Measurements from ENCODE around the gene UBE2E2.
A peak's percentile ranks its signal among the peaks of the same experiment; 100 is the strongest.

UBE2E2 gene

DNA sequence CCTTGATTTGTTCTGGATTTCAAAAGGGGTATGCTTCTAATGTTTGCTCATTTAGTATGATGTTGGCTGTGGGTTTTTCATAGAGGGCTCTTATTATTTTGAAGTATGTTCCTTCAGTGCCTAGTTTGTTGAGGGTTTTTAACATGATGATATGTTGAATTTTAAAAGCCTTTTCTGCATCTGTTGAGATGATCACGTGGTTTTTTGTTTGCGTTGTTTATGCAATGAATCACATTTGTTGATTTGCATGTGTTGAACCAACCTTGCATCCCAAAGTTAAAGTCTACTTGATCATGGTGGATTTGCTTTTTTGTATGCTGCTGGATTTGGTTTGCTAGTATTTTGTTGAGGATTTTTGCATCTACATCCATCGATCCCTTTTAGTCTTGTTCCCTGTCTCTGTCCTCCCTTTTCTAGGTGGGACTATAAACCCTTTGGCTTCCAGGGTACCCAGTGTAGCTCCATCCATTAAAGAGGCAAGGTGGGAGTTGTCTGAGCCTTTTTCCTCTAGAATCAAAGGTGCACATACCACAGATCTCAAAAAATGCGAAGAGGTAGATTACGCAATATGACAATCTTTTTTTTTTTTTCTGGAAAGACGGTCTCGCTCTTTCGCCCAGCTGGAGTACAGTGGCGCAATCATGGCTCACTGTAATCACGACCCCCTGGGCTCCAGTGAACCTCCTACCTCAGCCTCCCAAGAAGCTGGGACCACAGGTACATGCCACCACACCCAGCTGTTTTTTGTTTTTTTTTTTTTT, 381.0 kb downstream of the UBE2E2 start:
- H3K4me3 ChIP-seq (ENCODE audit: low read length), result no peak overlapping the region
- no peak for DNase-seq (ENCODE audit: low read depth)
- TF ChIP-seq, protein P1, sequence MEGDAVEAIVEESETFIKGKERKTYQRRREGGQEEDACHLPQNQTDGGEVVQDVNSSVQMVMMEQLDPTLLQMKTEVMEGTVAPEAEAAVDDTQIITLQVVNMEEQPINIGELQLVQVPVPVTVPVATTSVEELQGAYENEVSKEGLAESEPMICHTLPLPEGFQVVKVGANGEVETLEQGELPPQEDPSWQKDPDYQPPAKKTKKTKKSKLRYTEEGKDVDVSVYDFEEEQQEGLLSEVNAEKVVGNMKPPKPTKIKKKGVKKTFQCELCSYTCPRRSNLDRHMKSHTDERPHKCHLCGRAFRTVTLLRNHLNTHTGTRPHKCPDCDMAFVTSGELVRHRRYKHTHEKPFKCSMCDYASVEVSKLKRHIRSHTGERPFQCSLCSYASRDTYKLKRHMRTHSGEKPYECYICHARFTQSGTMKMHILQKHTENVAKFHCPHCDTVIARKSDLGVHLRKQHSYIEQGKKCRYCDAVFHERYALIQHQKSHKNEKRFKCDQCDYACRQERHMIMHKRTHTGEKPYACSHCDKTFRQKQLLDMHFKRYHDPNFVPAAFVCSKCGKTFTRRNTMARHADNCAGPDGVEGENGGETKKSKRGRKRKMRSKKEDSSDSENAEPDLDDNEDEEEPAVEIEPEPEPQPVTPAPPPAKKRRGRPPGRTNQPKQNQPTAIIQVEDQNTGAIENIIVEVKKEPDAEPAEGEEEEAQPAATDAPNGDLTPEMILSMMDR (IDR thresholded peaks at IDR 0.05; ENCODE audit: insufficient read depth, low read depth, low read length, missing control alignments), result no peak

DNA sequence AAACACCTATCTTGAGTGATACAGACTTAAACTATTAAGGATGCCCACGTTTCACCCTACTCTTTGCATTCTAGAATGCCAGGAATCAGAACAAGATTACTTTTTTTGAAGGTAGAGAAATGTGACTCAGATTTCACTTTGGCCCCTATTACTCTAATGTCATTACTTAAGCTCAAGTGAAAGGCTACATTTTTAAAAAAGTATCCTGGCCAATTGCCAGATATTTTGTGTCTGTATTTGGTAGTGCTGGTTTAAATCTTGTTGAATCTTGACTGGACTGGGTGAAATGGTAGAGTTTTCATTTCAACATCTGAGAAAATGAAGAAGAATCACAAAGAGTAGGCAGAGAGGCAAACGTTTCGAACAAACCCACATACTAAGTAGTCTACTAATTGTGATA, 384.4 kb downstream of the UBE2E2 start:
- TF ChIP-seq, protein P1 (IDR thresholded peaks at IDR 0.05; ENCODE audit: insufficient read depth, low read depth, low read length, missing control alignments), result no peak
- no peak overlapping the region for H3K4me3 ChIP-seq (ENCODE audit: low read length)
- DNase-seq (ENCODE audit: low read depth), result no peak

DNA sequence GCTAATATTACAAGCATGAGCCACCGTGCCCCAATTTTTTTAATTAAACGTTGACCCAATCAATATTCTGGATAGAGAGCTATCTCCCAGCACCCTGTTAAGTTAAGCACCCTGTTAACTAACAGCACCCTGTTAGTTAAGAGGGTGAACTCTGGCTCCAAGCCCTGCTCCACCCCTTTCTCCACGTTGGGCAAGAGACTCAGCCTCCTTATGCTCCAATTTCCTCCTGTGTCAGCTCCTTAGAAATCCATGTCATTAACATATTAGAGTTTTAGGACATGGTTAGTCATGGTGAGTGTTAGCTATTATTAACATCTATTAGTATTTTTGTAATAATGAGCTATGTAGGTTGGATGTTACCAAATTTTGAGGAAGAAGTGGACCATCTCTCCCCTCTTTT, 385.4 kb downstream of the UBE2E2 start:
- no peak overlapping the region for H3K4me3 ChIP-seq (ENCODE audit: low read length)
- DNase-seq (ENCODE audit: low read depth), result peak; percentile 38
- TF ChIP-seq, protein P1 (IDR thresholded peaks at IDR 0.05; ENCODE audit: insufficient read depth, low read depth, low read length, missing control alignments), result no peak

DNA sequence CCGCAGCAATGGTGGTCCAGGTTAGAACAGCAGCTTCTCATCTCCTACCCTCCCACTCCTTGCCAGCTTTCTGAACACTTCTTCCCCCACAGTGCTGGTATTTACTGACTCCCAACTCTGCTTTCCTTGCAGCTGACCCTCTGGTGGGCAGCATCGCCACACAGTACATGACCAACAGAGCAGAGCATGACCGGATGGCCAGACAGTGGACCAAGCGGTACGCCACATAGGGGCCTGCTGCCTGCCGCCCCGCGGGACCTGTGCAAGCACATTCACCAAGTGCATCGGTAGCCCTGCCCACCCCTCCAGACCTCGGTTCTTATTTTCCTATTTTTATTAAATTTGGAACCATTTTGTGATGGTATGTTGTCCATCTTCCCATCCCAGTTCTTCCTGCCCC, 386.5 kb downstream of the UBE2E2 start:
- TF ChIP-seq, protein P1 (IDR thresholded peaks at IDR 0.05; ENCODE audit: insufficient read depth, low read depth, low read length, missing control alignments), result no peak
- no peak overlapping the region for H3K4me3 ChIP-seq (ENCODE audit: low read length)

DNA sequence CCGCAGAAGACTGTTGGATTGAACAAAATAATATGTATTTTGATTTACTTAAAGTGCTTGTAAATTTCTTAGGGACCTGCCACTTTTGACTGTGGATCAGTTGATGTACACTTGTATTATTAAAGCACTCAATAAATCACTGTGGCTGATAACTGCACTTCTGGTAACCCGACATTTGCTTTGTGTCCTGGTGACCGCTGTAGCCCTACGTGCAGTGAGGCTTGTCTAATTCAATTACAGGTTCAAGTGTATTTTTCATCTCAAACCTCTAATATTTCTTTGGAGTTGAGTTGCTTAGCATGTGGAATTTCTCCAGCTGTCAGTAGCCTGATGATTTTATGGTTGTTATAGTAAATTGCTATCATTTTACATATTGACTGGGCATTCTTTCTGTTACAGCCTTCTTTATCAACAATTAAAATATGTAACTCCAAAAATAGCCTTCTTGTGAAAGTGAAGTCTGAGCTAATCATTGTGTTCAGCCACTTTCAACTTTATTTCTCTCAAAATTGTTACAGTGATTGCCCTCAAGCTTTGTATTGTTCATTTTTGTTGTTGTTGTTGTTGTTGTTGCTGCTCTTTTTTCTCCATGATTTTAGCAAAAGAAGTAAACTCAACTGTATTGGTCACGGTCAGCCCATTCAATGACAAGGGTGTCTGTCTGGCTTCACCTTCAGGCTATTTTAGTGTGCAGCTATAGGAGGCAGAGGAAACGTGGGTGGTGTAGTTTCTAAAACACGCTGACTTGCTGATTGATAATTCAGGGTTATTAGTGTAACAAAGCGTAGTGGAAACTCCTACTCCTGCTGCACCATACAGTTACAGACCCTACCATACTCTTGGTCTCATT, 387.5 kb downstream of the UBE2E2 start:
- TF ChIP-seq, protein P1 (IDR thresholded peaks at IDR 0.05; ENCODE audit: insufficient read depth, low read depth, low read length, missing control alignments), result no peak
- no peak for DNase-seq (ENCODE audit: low read depth)

More for the DNA sequence above, 386.5 kb downstream of the UBE2E2 start:
- DNase-seq (ENCODE audit: low read depth), result no peak

DNA sequence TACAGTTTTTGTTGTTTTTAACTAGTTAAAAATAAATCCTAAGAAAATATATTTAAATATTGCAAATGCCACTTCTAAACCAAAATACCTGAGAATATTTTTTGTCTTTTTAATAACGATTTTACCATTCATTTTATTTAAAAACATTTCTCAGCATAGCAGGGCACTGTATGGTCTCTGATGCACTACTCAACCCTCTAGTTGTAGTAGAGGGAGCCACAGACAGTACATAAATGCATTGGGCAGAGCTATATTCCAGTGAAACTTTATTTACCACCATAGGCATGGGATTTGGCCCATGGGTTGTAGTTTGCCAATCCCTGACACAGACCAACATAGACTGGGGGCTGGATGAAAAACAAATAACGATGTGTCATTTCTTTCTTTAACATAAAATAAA, 388.2 kb downstream of the UBE2E2 start:
- no peak for DNase-seq (ENCODE audit: low read depth)
- TF ChIP-seq, protein P1 (IDR thresholded peaks at IDR 0.05; ENCODE audit: insufficient read depth, low read depth, low read length, missing control alignments), result no peak

More for the DNA sequence above, 387.5 kb downstream of the UBE2E2 start:
- H3K4me3 ChIP-seq (ENCODE audit: low read length), result no peak overlapping the region

More for the DNA sequence above, 388.2 kb downstream of the UBE2E2 start:
- no peak overlapping the region for H3K4me3 ChIP-seq (ENCODE audit: low read length)
